Thyroid gland (tissue), 4 donors: ENCODE measurements around the gene NCR3LG1. TPM values are rescaled to one million over a fixed set of nuclear protein-coding genes. Genes with fewer than 3 reads are reported as not detected.

Experiments
- DNase-seq, 2 donors: peaks; one replicate each; pipeline ENCODE4 v3.0.0-alpha.2; 2019
- H3K27ac ChIP-seq, 3 donors: fragments of 200-600 bp; sonication (generic); 1 replicate in 2 of 3; 2 replicates in 1 of 3; pipeline ENCODE4 v1.5.1; 2016 to 2019; ENCODE audit warnings: mild to moderate bottlenecking in 1 of 3, moderate library complexity in 1 of 3
- H3K27me3 ChIP-seq: fragments of 200-600 bp; sonication (generic); one replicate; pipeline ENCODE4 v1.5.1; 2019
- H3K36me3 ChIP-seq, 2 donors: fragments of 200-600 bp; sonication (generic); one replicate each; pipeline ENCODE4 v1.5.1; 2016 to 2019
- H3K4me1 ChIP-seq, 2 donors: fragments of 200-600 bp; sonication (generic); one replicate each; pipeline ENCODE4 v1.5.1; 2017 to 2019
- H3K4me3 ChIP-seq, 3 donors: fragments of 200-600 bp; sonication (generic); replicated peaks in 1 of 3; 1 replicate in 2 of 3; 2 replicates in 1 of 3; pipeline ENCODE4 v1.5.1; 2016; ENCODE audit warnings: mild to moderate bottlenecking in 1 of 3
- H3K9me3 ChIP-seq: fragments of 200-600 bp; sonication (generic); one replicate; pipeline ENCODE4 v1.5.1; 2017
- CTCF ChIP-seq, 6 experiments: fragments of 200-600 bp in 3 of 6; fragments of 450-650 bp in 3 of 6; sonication (generic) in 3 of 6; IDR thresholded peaks; one replicate each; pipeline ENCODE4 v1.5.1; 2016 to 2019; ENCODE audit warnings: antibody characterized with exemption in 6 of 6, mild to moderate bottlenecking in 2 of 6, inconsistent platforms in 1 of 6, moderate library complexity in 1 of 6
- POLR2A ChIP-seq, 2 donors: fragments of 450-650 bp; IDR thresholded peaks; one replicate each; pipeline ENCODE4 v1.6.1; 2017; ENCODE audit warnings: antibody characterized with exemption in 2 of 2, mild to moderate bottlenecking in 2 of 2, moderate library complexity in 1 of 2
- WGBS, 2 donors: methylation state at CpG; one replicate each; pipeline ENCODE4 v1.1.5; 2017; 5-methylcytosine and 5-hydroxymethylcytosine counted together
- intact Hi-C: fragments of 100-400 bp; cut with DNase I; formaldehyde crosslinking; loops from one replicate; pipeline ENCODE4 v1.15.1; 2023
- total RNA-seq, 4 donors: library from RNA; depleted of rRNA; stranded (reverse); fragments of >200 nt; gene quantifications; one replicate each; pipeline ENCODE4 v1.2.3, GENCODE V29; 2016

The NCR3LG1 gene
- total RNA-seq, 4 donors from 2014 or later: 2.8 to 7.8 (median 7.2) TPM

DNA sequence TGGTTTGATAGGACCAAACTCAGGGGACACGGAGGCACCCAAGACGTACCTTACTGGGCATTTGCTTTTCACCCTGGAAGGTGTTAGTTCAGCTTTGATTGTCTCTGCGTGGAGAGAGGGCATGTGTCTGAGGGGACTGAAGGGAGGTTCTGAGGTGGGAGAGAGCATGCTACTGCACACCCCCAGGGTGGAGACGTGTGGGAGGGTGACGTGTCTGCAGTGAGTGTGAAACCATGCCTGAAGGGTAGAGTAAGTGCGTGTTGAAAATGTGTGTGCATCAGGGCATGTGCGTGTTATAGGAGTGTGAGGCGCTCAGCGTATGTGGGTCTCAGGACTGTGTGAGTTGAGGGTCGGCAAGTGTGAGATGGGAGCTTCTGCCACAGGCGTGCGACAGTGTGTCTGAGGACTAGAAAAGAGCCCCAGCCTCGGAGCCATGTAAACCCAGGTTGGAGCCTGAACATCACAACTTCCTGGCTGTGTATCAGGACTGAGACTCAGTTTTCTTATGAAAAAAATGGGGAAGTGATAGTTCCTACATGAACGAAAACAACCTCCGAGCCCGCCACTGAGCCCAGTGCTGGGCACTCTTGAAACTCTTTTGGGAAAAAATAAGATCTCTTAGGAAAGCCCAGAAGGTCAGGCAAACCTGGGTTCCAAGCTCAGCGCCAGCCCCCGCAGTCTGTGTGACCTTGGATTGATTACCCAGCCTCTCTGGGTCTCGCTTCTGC lies 48.6 kb downstream of the NCR3LG1 start:
- Histone ChIP-seq H3K27me3 (no peaks in the 10 kb centered on the region), H3K9me3 (no peaks in the 10 kb centered on the region), H3K4me3 (no peak overlapping the region), H3K4me1 (peaks cover 24 to 33% of the 10 kb centered on the region in 2 donors), H3K27ac (no peak overlapping the region), H3K36me3 (no peaks in the 10 kb centered on the region)
- TF ChIP-seq CTCF (IDR thresholded peaks at IDR 0.05) (no peak), POLR2A (IDR thresholded peaks at IDR 0.05) (no peak)
- WGBS, 2 donors: 88 to 93% methylated on average over 19 of the region's 19 CpGs
- DNase-seq: no peak
- intact Hi-C loops: no loop called here

- no peak overlapping the region for H3K4me3 ChIP-seq
- no peak for DNase-seq
- no peak for TF ChIP-seq POLR2A (IDR thresholded peaks at IDR 0.05)
- no peak for TF ChIP-seq CTCF (IDR thresholded peaks at IDR 0.05)
- H3K9me3 ChIP-seq: no peaks in the 10 kb centered on the region
- peaks cover 34 to 39% of the 10 kb centered on the region in 2 donors for H3K4me1 ChIP-seq
- intact Hi-C loops: no loop called here
- no peaks in the 10 kb centered on the region for H3K36me3 ChIP-seq
- H3K27ac ChIP-seq: no peak overlapping the region
- no peaks in the 10 kb centered on the region for H3K27me3 ChIP-seq
- WGBS, 2 donors: 86% methylated on average over 2 of the region's 2 CpGs
These were observed 49.7 kb downstream of the NCR3LG1 start for GRCh38 chr11:17401316-17401715.

DNA sequence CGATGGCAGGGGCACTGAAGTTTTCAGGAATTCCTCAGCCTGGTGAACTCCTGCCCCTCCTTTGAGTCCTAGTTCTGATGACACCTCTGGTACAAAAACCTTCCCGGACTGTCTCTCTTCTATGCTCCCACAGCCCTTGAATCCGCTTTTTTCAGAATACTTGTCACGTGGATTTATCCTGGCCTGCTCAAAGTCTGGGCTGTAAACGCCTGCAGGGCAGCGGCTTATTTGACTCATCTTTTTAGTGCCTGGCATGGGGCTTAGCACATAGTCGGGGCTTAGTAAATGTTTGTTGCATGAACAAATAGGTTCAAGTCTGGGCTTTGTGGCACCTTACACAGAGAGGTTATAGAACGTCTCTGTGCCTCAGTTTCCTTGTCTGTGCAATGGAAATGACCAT lies 50.2 kb downstream of the NCR3LG1 start:
- Histone ChIP-seq H3K27me3 (no peaks in the 10 kb centered on the region), H3K4me3 (no peak overlapping the region), H3K36me3 (no peaks in the 10 kb centered on the region), H3K9me3 (no peaks in the 10 kb centered on the region), H3K4me1 (peaks cover 40 to 44% of the 10 kb centered on the region in 2 donors), H3K27ac (peak overlapping the region in 2 of 3 donors; percentile 93 to 98)
- DNase-seq: no peak
- TF ChIP-seq POLR2A (IDR thresholded peaks at IDR 0.05) (no peak), CTCF (IDR thresholded peaks at IDR 0.05) (no peak)
- 90 to 91% methylated on average over 6 to 8 of the region's 8 CpGs for WGBS, 2 donors
- intact Hi-C loops: no loop called here

GRCh38 chr11:17402486-17402885 lies 50.9 kb downstream of the NCR3LG1 start:
- no peak for TF ChIP-seq POLR2A (IDR thresholded peaks at IDR 0.05)
- no peak for TF ChIP-seq CTCF (IDR thresholded peaks at IDR 0.05)
- intact Hi-C loops: no loop called here
- Histone ChIP-seq H3K4me3 (no peak overlapping the region), H3K9me3 (no peaks in the 10 kb centered on the region), H3K27ac (peak overlapping the region; percentile 8 to 98 (median 93)), H3K36me3 (no peaks in the 10 kb centered on the region), H3K27me3 (no peaks in the 10 kb centered on the region), H3K4me1 (peaks cover 46 to 51% of the 10 kb centered on the region in 2 donors)
- no peak for DNase-seq
- WGBS, 2 donors: 90 to 99% methylated on average over 8 of the region's 8 CpGs

GRCh38 chr11:17403980-17404759 lies 52.6 kb downstream of the NCR3LG1 start:
- WGBS, 2 donors: 70 to 78% methylated on average over 18 of the region's 18 CpGs
- Histone ChIP-seq H3K27ac (peak overlapping the region; percentile 93 to 98 (median 98)), H3K27me3 (no peaks in the 10 kb centered on the region), H3K4me3 (no peak overlapping the region), H3K36me3 (no peaks in the 10 kb centered on the region), H3K4me1 (peaks cover 56 to 65% of the 10 kb centered on the region in 2 donors), H3K9me3 (no peaks in the 10 kb centered on the region)
- TF ChIP-seq POLR2A (IDR thresholded peaks at IDR 0.05) (peak in 1 of 2 donors; percentile 50), CTCF (IDR thresholded peaks at IDR 0.05) (no peak)
- DNase-seq: peak; percentile 95 to 96
- intact Hi-C loops: no loop called here
